Ramos (cell line): ENCODE results near the gene MECR.

Experiments
- in situ Hi-C: fragments of 300-500 bp; cut with MboI; formaldehyde crosslinking; loops from one replicate; pipeline ENCODE4 v1.14.3; 2022; ENCODE audit warnings: low sequenced_read_pairs; ENCODE audit not compliant: unreplicated experiment

MECR gene

DNA sequence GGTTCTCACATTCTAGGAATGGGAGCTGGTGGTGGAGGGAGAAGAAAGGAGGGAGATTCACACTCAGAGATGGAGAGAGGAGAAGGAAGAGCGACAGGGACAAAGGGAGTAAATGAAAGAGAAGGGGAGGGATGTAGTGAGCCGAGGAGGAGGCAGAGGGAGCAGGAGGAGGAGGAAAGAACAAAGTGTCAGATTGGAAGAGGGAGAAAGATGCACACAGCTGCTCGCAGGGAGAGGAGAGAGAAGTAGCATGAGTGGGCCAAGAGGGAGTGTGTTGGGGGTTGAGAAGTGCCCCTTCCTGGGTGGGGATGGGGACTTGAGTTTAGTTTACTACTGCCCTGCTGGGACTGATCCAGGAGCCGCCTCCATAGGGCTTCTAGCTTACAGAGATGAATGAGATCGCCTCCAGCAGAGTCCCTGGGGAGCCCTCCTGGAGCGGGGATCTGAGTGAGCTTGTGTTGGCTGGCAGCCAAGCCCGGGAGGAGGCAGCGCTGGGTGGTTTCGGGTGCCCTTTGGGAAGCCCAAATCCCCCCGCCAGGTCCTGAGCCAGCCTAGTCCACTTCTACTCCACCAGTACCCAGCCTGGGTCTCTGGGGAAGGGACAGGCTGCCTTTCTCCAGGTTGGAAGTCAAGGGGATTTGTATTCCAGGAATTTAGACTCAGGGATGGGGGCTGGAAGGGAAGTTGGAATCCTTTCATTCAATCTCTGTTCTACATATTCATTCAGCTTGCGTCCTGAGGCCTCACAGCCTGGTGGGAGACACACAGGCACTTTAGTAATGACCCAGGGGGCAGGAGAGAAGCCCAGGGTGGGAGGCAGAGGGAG is 26.5 kb upstream of the MECR start:
- in situ Hi-C loops: no loop called here

DNA sequence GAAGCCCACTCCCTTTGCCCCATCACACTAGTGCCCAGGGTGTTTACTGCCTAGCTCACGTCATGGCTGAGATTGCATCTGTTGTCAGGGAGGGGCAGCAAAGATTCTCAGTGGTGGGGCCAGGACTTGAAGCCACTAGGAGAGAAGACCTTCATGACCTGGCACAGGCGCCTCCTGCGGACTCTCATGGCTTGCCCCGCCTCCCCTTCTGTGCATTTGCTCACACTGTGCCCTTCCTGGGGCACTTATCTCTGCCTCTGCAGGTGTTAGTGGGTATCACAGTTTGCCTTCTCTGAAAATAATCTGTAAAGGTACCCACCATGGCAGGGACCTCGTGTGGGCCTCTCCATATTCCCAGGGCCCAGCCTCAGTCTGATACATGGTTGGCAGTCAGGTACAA is 25.7 kb upstream of the MECR start:
- in situ Hi-C loops: no loop called here

DNA sequence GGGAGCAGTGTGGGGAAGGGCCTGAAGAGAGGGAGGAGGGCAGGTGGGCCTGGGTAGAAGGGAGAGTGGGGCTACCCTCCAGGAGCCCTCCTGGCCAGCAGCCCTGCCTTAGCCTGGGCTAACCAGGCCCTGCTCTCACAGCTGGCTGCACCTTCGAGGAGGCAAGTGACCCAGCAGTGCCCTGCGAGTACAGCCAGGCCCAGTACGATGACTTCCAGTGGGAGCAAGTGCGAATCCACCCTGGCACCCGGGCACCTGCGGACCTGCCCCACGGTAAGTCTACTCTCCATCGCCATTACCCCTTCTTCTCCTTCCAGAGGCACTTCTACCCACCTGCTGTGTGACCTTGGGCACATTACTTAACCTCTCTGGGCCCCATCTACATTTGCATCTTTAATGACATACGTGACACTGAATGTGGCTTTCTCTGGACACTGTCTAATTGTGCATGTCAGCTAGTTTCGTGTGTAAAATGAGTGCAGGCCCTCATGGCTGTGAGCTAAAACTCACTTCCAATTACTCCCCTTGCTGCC is 24.5 kb upstream of the MECR start:
- in situ Hi-C loops: no loop called here

DNA sequence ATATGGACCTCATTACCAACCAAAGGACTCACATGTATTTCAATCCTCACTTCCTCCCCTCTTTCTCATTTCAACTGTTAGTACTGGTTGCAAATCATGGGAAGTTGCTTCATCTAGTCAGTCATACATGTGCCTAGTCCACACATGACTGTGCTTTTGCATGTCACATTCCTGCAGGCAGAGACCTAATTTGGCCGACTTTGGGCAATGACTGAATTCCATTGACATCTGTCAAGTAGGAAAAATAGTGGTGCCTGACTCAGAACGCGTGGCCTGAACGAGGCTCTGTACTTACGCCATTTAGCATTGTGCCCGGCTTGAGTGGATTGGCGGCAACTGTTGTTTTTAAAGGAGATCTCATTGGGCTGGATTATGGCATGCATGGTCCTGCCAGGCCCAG is 23.6 kb upstream of the MECR start:
- in situ Hi-C loops: no loop called here

DNA sequence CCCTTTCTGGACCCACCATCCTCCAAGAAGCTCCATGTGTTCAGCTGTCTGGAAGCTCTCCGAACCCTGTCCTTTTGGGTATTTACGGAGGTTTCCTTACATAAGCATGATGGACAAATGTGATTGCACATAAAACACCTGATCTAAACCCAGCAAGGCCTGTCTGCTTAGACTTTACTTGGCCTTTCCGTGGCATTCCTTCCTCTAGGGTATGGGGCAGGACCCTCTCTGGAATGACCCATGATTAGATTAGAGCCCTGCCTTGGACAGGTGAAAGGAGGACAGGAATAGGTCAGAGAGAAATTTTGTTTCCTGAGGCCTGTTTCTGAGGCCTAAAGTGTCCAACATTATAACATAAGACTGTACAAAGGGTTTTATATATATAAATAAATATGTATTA is 22.4 kb upstream of the MECR start:
- in situ Hi-C loops: no loop called here

DNA sequence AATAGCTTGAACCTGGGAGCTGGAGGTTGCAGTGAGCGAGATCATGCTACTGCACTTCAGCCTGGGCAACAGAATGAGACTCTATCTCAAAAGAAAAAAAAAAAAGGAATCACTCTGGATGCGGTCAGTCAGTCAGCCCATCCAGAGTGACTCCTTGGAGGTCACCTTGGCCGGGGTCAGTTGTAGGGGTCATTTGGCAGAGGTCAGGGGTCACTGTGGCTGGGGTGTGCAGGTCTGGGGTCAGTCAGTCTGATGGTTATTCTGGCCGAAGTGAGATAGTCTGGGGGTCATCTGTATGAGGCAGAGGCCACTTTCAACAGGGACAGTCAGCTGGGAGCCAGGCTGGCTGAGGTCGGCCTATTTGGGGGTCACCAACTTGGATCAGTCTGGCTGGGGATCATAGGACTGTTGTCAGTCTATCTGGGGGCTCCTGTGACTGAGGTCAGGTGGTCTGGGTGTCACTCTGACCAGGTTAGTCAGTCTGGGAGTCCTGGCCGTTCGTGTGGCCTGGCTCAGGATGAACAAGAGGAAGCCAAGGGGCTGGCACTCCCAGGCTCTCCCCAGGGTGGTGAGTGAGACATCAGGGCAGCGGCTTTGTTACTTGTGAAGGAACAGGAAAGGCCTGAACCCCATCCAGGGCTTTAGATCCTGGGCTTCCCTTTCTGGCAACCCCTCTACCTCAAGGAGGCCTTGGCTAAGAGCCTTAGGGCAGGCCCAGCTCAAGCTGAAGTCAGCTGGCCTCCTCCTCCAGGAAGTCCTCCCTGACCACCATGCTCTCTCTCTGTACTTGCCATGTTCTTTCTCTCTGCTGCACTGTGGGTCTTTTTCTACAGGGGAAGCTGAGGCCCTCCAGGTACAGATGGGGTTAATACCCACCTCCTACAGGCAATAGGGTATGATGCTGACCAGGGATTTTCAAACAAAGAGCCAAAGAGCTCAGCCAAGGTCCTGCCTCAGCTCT is 20.7 kb upstream of the MECR start:
- in situ Hi-C loops: no loop called here

DNA sequence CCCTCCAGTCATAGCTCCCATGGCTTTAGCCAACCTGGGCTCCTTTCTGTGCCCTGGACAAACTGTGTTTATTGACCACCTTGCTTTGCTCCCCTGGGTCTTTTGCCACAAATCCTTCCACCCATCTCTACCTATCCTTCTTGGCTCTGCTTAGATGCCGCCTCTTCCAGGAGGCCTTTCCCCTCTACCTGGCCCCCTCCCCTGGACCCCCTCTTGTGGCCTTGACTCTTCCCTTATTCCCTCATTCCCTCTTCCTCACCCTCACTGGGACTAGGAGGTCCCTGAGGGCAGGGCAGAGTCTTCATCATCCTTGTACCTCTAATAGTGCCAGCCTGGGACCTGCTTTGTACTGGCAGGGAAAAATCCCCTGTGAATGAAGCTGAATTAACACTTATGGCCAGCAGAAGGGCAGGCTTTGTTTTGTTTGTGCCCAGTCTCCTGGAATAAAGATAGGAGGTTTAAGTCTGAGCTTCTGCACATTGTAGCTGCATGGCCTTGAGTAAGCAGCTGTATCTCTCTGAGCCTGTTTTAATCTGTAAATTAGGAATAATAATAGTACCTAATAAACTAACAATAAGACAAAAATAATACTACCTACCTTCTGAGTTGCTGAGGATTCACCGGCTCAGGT is 19.3 kb upstream of the MECR start:
- in situ Hi-C loops: no loop called here

DNA sequence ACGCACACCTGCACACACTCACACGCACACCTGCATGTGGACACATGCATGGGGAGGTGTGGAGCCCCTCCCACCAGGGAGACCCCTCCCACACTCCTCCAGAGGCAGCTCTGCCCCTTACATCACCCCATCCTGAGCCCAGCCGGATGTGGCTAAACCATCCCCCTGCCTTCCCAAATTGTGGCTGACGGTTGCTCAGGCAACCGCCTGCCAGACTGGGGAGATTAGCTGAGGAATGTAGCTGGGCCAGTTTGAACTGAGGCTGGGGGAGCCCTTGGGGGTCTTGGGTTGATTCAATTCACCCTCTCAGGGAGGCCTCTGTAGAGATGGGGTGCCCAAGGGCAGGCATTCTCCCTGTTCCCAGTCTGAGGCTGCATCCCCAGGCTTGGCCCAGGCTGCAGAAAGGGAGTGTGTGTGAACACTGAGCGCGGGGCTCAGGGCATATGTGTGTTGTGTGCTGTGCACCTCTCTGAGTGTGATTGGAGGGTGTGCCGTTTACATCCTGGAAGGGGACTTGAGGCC is 18.5 kb upstream of the MECR start:
- in situ Hi-C loops: no loop called here

DNA sequence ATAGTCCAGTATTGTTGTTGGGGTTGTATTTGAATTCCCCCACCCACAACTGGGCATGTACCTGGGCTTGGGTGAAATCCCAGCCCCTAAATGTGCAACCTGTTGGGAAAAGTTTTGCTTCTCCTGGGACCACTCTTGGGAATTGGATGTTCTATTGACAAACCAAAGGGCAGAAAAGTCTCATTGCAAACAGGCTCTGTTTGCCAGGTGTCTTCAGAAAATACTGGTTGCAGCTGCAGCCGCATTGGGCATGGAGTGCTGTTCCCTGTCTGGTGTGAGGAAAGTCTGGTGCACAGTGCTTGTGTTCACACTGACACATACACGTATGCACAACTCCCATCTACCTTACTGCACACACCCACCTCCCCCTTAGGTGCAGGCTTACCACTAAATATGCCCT is 17.7 kb upstream of the MECR start:
- in situ Hi-C loops: no loop called here

DNA sequence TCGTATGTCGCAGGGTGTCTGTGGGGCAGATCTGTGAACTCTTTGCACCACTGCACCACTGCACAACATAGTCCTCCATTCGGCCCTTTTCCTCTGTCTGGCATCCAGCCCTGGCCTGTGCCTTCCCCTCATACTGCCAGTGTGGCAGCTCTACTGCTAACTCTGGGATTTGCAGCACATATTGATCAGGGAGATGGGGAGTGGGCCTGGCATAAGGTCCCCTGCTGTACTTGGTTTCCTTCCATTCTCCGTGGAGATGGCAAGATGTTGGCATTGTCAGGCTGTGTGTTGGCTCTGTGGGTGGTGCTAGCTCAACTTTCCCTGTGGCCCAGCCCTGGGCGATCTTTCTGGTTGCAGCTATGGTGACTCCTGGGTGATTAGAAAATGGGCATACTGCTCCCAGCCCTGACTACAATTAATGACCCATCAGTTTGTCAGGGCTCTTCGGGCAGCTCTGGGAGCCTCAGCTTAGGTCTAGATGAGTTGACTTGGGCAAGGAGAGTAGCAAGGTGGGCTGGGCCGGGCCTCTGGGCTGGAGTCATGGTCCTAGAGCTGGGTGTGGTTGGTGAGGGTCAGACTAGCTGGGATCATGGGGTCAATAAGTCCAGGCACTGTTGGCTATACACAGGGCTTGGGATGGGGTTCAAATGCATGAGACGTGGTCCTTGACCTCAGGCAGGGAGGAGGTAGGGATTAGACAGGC is 17.0 kb upstream of the MECR start:
- in situ Hi-C loops: no loop called here

DNA sequence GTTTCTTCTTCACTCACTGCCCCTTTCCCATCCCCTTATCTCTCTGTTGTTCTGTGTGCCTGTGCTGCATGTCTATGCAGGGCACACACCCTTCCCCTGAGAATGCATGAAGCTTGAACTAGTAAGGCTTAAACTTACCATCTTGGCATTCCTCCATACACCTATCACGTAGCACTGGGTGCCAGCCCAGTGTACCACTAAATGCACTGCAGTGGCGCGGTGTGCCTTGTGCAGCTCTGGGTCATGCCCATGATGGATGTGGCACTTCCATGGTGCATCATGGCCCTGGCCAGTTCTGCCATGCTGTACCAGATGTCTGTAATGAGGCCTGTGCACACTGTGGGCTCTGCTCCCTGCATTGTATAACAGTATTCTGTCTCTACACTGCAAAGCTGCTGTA is 16.3 kb upstream of the MECR start:
- in situ Hi-C loops: no loop called here

DNA sequence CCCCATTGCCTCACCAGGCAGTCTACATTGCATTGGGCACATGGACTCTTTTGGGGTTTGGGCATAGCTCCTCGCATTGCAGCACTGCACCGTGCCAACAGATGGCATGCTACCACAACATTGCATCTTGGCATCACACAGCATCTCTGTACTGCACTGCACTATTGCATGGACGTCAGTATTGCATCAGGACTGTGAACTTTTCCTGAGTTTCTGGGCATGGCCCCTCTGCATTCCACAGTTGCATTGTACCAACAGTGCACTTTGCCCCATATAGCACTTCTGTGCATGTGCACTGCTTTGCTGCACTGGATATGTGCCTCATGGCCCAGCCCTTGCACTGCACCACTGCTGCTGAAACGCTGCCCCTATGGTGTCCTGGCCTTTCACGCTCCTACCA is 15.1 kb upstream of the MECR start:
- in situ Hi-C loops: no loop called here

DNA sequence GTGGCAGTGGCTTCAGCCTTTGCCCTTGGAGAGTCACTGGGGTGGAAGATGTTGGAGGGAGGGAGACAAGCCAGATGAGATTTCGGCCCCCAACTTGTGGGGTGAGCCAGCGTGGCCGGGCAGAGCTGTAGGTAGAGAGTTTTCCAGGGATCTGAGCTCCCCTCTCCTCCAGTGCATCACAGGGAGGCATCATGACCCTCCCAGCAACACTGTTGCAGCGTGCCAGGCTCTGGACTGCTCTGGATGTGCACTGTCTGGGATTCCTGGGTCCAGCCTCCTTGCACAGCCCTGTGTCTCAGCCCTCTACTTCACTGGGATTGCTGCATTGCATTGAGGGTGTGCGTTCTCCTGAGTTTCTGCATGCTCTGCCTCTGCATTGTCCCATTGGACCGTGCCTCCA is 14.5 kb upstream of the MECR start:
- in situ Hi-C loops: no loop called here

DNA sequence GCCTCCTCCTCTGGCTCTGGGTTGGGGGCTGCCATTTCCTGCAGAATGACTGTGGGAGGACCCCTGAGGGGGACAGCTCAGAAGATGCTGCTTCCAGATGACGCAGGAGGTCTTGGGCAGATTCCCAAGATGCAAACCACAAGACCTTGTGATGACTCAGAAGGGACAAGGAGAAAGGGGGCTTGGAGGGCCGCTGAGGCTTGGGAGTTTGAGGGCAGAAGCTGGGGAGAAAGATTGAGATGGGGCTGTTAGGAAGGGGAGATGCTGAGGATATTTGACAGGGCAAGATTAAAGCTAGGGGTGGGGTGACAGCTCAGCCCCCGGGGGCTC is 13.1 kb upstream of the MECR start:
- in situ Hi-C loops: no loop called here

DNA sequence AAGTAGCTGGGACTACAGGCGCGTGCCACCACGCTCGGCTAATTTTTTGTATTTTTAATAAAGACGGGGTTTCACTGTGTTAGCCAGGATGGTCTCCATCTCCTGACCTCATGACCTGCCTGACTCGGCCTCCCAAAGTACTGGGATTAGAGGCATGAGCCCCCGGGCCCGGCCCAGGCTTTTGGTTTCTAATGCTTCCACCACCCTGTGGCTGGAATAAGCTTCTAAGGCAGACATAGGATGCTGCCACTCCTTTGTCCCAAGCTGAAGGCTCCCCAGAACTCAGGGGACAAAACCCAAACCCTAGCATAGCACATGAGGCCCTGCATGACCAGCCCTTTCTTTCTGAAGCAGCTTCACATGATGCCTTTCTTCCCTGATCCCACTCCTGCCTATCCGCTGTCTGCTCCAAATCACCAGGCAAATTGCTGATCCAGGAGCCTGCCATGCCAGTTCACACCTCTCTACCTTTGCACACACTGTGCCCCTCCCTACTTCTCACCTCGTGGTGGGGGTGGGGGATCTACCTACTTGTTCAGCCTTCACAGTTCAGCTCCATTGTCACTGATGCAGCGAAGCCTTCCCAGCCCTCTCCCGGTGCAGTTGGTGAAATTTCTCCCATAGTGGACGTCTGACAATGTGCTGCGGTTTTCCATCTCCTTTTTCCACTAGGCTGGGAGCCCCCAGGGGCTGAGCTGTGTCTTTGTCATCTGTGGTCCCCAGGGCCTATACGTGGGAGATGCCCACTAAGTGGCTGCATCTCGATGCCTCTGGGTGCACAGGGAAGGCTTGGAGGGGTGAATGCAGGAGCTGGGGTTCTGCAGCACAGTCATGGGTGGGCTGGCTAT is 12.5 kb upstream of the MECR start:
- in situ Hi-C loops: no loop called here

DNA sequence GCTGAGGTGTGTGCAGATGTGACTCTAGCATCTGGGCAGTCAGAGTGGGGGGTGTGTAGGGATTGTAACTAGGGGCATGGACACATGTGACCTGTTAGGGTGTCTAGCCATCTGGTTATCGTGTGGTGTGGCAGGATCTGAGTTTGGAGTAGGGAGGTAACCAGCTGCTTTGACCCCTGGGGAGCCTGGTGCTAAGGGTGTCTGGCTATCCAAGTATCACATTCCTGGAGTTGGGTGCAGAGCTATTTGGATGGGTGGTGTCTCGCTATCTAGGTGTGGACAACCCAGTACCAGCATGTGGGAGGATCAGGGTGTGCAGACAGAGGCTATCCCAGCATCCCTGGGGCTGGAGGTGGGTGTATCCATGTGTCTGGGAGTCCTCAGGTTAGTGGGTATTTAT is 10.3 kb upstream of the MECR start:
- in situ Hi-C loops: no loop called here

DNA sequence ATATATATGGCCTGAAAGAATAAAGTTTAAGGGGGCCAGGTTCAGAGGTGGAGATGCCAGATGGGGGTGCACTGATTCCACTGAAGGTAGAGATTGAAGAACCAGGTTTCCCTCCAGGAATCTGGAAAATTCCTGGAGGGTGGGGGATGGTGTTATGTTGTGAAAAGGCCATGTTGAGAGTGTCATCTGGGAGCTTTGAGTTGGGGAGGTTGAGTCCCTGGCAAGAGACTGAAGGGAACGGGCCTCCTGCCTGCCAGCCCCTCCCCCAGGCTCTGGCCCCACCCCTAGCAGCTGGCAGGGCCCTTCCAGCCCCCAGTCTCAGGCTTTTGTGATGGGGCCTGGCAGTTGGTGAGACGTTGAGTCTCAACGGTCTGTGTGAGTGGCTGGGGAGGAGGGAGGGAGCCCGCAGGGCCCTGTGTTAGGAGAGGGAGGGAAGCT is 9.7 kb upstream of the MECR start:
- in situ Hi-C loops: no loop called here

DNA sequence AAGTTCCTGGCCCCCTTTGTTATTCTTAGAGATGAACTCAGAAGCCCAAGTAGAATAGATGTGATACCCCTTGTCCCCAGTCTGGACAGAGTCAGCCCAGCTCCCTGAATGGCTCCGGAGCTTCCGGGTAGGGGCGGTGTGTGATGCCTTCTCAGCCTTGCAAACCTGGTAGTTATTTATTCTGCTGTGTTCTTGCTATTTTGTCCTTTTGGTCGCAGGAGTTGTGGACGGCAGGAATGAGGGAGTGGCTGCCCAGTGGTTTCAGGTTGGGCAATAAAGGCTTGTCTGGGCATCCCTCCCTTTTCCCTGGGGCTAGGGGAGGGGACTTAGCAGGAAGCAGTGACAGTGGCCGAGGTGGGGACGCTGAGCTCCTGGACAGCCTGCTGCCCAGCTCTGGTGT is 8.4 kb upstream of the MECR start:
- in situ Hi-C loops: no loop called here

DNA sequence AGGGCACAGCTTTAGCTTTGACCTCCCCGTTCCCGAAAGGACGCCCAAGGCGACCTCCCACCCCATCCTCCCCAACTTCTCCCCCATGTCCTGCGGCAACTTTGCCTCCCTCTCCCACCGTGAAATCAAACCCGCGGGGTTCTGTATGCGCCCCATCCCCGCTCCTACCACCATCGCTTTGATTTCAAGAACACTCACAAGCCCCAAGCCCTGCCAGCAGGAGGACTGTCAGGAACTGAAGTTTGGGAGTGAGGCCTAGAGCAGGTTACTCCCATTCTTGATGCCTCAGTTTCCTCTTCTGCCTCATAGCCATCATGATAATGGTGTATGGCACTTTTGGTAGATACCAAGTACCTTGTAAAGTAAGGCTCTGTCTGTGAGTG is 7.9 kb upstream of the MECR start:
- in situ Hi-C loops: no loop called here
